GM23338 (cell line): ENCODE measurements around the gene LIN7C. TPM values are rescaled to one million over a fixed set of nuclear protein-coding genes. Genes with fewer than 3 reads are reported as not detected.

Experiments
- ATAC-seq: fragments of 200-7000 bp; cut with Tn5 transposase; 3 replicates; pipeline ENCODE4 v1.9.1; 2020
- DNase-seq: peaks from one replicate; pipeline ENCODE4 v3.0.0-alpha.2; 2015; ENCODE audit warnings: low spot score
- H2AFZ ChIP-seq: fragments of 200-600 bp; sonication (generic); 2 replicates; pipeline ENCODE4 v1.8.0; 2016; ENCODE audit warnings: antibody characterized with exemption, mild to moderate bottlenecking, moderate library complexity
- H3F3A ChIP-seq: fragments of 200-600 bp; sonication (generic); replicated peaks from 2 replicates; pipeline ENCODE4 v1.8.0; 2017; ENCODE audit warnings: antibody characterized with exemption, mixed run types, low read depth
- H3K27ac ChIP-seq: fragments of 200-600 bp; sonication (generic); 2 replicates; pipeline ENCODE4 v1.6.1; 2016; ENCODE audit warnings: low read depth
- H3K27me3 ChIP-seq: fragments of 200-600 bp; sonication (generic); 2 replicates; pipeline ENCODE4 v1.8.0; 2016; ENCODE audit warnings: mild to moderate bottlenecking, mixed run types, moderate library complexity; ENCODE audit not compliant: insufficient read depth
- H3K36me3 ChIP-seq: fragments of 200-600 bp; sonication (generic); 2 replicates; pipeline ENCODE4 v1.8.0; 2016; ENCODE audit warnings: mild to moderate bottlenecking; ENCODE audit not compliant: insufficient read depth
- H3K4me1 ChIP-seq: fragments of 200-600 bp; sonication (generic); 2 replicates; pipeline ENCODE4 v1.8.0; 2016; ENCODE audit warnings: mild to moderate bottlenecking, moderate library complexity; ENCODE audit not compliant: insufficient read depth
- H3K4me2 ChIP-seq: fragments of 200-600 bp; sonication (generic); 2 replicates; pipeline ENCODE4 v1.7.1; 2017; ENCODE audit warnings: mixed run types
- H3K4me3 ChIP-seq: fragments of 200-600 bp; sonication (generic); 2 replicates; pipeline ENCODE4 v1.6.1; 2016; ENCODE audit warnings: mixed run types
- H3K79me2 ChIP-seq: fragments of 200-600 bp; sonication (generic); replicated peaks from 2 replicates; pipeline ENCODE4 v1.8.0; 2017; ENCODE audit warnings: mild to moderate bottlenecking; ENCODE audit not compliant: insufficient read depth
- H3K9me2 ChIP-seq: fragments of 200-600 bp; sonication (generic); 2 replicates; pipeline ENCODE4 v1.8.0; 2017; ENCODE audit not compliant: insufficient read depth
- H4K20me1 ChIP-seq: fragments of 200-600 bp; sonication (generic); replicated peaks from 2 replicates; pipeline ENCODE4 v1.8.0; 2017; ENCODE audit warnings: mild to moderate bottlenecking; ENCODE audit not compliant: insufficient read depth
- H3K27ac Mint-ChIP-seq: 2 replicates; pipeline ENCODE4 v1.8.0; 2020; ENCODE audit warnings: inconsistent platforms, mild to moderate bottlenecking, moderate library complexity, mixed read lengths
- H3K27me3 Mint-ChIP-seq: 3 replicates; pipeline ENCODE4 v1.8.0; 2022; ENCODE audit warnings: low read depth, mild to moderate bottlenecking, moderate library complexity, mixed read lengths, inconsistent platforms; ENCODE audit not compliant: insufficient read depth, poor library complexity
- H3K36me3 Mint-ChIP-seq: 3 replicates; pipeline ENCODE4 v1.8.0; 2021; ENCODE audit warnings: low read depth, mild to moderate bottlenecking, inconsistent platforms, moderate library complexity, mixed read lengths
- H3K4me1 Mint-ChIP-seq: 3 replicates; pipeline ENCODE4 v1.8.0; 2020; ENCODE audit warnings: mild to moderate bottlenecking, inconsistent platforms, mixed read lengths
- H3K4me3 Mint-ChIP-seq: 3 replicates; pipeline ENCODE4 v1.8.0; 2021; ENCODE audit warnings: moderate library complexity, mild to moderate bottlenecking, inconsistent platforms, mixed read lengths
- H3K9me3 Mint-ChIP-seq: 3 replicates; pipeline ENCODE4 v1.8.0; 2020; ENCODE audit warnings: moderate library complexity, mild to moderate bottlenecking, inconsistent platforms, mixed read lengths
- JUNB ChIP-seq: IDR thresholded peaks from one replicate; pipeline ENCODE4 v1.6.1; 2016; ENCODE audit warnings: antibody characterized with exemption; ENCODE audit not compliant: unreplicated experiment
- NANOG ChIP-seq: IDR thresholded peaks from 2 replicates; pipeline ENCODE4 v1.6.1; 2016; ENCODE audit warnings: antibody characterized with exemption, borderline replicate concordance
- POLR2AphosphoS5 ChIP-seq: IDR thresholded peaks from 2 replicates; pipeline ENCODE4 v1.6.1; 2016; ENCODE audit warnings: antibody characterized with exemption, low read depth
- STAT1 ChIP-seq: IDR thresholded peaks from one replicate; pipeline ENCODE4 v1.6.1; 2016; ENCODE audit warnings: antibody characterized with exemption; ENCODE audit not compliant: unreplicated experiment
- ZNF114 ChIP-seq: fragments of 250-450 bp; sonication (Bioruptor Pico); IDR thresholded peaks from 2 replicates; pipeline ENCODE4 v1.5.0; 2020; ENCODE audit warnings: mild to moderate bottlenecking, moderate library complexity
- polyA plus RNA-seq: library from polyadenylated mRNA; unstranded; fragments of >200 nt; fragmentation: Nextera tagmentation; extraction: Ambion mirVana; gene quantifications from 2 replicates; pipeline ENCODE4 v1.2.1, GENCODE V29; 2016
- total RNA-seq: library from RNA; depleted of rRNA; stranded (reverse); fragments of >200 nt; shearing (Covaris generic); gene quantifications from 2 replicates; pipeline ENCODE4 v1.2.3, GENCODE V29; 2014
- TF ChIP-seq, protein P1 (sequence below): IDR thresholded peaks from one replicate; pipeline ENCODE4 v1.6.1; 2018; ENCODE audit warnings: antibody characterized with exemption; ENCODE audit not compliant: unreplicated experiment
- TF ChIP-seq, protein P2 (sequence below), 2 experiments: fragments of 200-600 bp in 1 of 2; sonication (generic) in 1 of 2; conservative IDR thresholded peaks; 2 replicates each; pipeline versions ENCODE4 v1.5.1 to v1.6.1; 2016 to 2017; ENCODE audit warnings: antibody characterized with exemption in 2 of 2, low read depth in 2 of 2, mild to moderate bottlenecking in 2 of 2, moderate library complexity in 1 of 2
- TF ChIP-seq, protein P3 (sequence below): fragments of 250-450 bp; sonication (Bioruptor Pico); IDR thresholded peaks from 2 replicates; pipeline ENCODE4 v1.5.0; 2020; ENCODE audit warnings: mild to moderate bottlenecking, moderate library complexity
- TF ChIP-seq, protein P4 (sequence below): IDR thresholded peaks from 2 replicates; pipeline ENCODE4 v1.6.1; 2016; ENCODE audit warnings: antibody characterized with exemption

Gene LIN7C
- total and polyA plus RNA-seq, 2 experiments from 2014 or later: 22.5 to 61.0 TPM

DNA sequence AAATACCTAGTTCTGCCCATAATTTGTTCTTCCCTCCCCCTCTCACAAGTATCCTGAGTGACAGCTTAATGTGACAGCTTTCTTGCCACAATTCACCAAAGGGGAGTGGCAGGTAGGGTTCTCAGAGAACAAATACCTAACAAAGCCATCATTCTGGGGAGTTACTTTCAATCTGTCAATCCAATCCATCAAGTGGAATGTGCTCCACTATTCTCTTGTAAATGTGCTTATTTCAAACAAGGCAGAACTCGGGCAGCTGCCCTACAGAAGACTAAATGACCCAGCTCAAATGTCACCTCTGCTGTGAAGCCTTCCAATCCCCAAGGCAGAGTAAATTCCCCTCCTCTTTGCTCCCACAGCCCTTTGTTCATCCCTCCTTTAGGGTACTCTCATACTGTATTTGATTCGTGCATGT lies 61.8 kb downstream of the LIN7C start:
- H3K4me3 Mint-ChIP-seq: peak overlapping the region; percentile 49
- H3K27ac ChIP-seq: peak overlapping the region; percentile 78

More for the DNA sequence above, 61.8 kb downstream of the LIN7C start:
- Mint-ChIP-seq H3K36me3 (no peaks in the 10 kb centered on the region; the same call in 2 of the 3 replicates), H3K9me3 (no peaks in the 10 kb centered on the region), H3K27me3 (peaks cover 4% of the 10 kb centered on the region), H3K4me1 (peaks cover 58% of the 10 kb centered on the region), H3K27ac (no peak overlapping the region)
- peaks cover 82% of the 10 kb centered on the region for H3K79me2 ChIP-seq
- H3K36me3 ChIP-seq: no peaks in the 10 kb centered on the region
- DNase-seq (peak; percentile 97), ATAC-seq (peak; percentile 91)
- TF ChIP-seq, protein P1, sequence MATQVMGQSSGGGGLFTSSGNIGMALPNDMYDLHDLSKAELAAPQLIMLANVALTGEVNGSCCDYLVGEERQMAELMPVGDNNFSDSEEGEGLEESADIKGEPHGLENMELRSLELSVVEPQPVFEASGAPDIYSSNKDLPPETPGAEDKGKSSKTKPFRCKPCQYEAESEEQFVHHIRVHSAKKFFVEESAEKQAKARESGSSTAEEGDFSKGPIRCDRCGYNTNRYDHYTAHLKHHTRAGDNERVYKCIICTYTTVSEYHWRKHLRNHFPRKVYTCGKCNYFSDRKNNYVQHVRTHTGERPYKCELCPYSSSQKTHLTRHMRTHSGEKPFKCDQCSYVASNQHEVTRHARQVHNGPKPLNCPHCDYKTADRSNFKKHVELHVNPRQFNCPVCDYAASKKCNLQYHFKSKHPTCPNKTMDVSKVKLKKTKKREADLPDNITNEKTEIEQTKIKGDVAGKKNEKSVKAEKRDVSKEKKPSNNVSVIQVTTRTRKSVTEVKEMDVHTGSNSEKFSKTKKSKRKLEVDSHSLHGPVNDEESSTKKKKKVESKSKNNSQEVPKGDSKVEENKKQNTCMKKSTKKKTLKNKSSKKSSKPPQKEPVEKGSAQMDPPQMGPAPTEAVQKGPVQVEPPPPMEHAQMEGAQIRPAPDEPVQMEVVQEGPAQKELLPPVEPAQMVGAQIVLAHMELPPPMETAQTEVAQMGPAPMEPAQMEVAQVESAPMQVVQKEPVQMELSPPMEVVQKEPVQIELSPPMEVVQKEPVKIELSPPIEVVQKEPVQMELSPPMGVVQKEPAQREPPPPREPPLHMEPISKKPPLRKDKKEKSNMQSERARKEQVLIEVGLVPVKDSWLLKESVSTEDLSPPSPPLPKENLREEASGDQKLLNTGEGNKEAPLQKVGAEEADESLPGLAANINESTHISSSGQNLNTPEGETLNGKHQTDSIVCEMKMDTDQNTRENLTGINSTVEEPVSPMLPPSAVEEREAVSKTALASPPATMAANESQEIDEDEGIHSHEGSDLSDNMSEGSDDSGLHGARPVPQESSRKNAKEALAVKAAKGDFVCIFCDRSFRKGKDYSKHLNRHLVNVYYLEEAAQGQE: no peak
- TF ChIP-seq, protein P2, sequence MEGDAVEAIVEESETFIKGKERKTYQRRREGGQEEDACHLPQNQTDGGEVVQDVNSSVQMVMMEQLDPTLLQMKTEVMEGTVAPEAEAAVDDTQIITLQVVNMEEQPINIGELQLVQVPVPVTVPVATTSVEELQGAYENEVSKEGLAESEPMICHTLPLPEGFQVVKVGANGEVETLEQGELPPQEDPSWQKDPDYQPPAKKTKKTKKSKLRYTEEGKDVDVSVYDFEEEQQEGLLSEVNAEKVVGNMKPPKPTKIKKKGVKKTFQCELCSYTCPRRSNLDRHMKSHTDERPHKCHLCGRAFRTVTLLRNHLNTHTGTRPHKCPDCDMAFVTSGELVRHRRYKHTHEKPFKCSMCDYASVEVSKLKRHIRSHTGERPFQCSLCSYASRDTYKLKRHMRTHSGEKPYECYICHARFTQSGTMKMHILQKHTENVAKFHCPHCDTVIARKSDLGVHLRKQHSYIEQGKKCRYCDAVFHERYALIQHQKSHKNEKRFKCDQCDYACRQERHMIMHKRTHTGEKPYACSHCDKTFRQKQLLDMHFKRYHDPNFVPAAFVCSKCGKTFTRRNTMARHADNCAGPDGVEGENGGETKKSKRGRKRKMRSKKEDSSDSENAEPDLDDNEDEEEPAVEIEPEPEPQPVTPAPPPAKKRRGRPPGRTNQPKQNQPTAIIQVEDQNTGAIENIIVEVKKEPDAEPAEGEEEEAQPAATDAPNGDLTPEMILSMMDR (conservative IDR thresholded peaks at IDR 0.05; ENCODE audit: low read depth in 2 of 2): 0 out of 4 replicates have a peak, but pooled peaks of 1 of the 2 experiments have one; percentile 0
- TF ChIP-seq, protein P3, sequence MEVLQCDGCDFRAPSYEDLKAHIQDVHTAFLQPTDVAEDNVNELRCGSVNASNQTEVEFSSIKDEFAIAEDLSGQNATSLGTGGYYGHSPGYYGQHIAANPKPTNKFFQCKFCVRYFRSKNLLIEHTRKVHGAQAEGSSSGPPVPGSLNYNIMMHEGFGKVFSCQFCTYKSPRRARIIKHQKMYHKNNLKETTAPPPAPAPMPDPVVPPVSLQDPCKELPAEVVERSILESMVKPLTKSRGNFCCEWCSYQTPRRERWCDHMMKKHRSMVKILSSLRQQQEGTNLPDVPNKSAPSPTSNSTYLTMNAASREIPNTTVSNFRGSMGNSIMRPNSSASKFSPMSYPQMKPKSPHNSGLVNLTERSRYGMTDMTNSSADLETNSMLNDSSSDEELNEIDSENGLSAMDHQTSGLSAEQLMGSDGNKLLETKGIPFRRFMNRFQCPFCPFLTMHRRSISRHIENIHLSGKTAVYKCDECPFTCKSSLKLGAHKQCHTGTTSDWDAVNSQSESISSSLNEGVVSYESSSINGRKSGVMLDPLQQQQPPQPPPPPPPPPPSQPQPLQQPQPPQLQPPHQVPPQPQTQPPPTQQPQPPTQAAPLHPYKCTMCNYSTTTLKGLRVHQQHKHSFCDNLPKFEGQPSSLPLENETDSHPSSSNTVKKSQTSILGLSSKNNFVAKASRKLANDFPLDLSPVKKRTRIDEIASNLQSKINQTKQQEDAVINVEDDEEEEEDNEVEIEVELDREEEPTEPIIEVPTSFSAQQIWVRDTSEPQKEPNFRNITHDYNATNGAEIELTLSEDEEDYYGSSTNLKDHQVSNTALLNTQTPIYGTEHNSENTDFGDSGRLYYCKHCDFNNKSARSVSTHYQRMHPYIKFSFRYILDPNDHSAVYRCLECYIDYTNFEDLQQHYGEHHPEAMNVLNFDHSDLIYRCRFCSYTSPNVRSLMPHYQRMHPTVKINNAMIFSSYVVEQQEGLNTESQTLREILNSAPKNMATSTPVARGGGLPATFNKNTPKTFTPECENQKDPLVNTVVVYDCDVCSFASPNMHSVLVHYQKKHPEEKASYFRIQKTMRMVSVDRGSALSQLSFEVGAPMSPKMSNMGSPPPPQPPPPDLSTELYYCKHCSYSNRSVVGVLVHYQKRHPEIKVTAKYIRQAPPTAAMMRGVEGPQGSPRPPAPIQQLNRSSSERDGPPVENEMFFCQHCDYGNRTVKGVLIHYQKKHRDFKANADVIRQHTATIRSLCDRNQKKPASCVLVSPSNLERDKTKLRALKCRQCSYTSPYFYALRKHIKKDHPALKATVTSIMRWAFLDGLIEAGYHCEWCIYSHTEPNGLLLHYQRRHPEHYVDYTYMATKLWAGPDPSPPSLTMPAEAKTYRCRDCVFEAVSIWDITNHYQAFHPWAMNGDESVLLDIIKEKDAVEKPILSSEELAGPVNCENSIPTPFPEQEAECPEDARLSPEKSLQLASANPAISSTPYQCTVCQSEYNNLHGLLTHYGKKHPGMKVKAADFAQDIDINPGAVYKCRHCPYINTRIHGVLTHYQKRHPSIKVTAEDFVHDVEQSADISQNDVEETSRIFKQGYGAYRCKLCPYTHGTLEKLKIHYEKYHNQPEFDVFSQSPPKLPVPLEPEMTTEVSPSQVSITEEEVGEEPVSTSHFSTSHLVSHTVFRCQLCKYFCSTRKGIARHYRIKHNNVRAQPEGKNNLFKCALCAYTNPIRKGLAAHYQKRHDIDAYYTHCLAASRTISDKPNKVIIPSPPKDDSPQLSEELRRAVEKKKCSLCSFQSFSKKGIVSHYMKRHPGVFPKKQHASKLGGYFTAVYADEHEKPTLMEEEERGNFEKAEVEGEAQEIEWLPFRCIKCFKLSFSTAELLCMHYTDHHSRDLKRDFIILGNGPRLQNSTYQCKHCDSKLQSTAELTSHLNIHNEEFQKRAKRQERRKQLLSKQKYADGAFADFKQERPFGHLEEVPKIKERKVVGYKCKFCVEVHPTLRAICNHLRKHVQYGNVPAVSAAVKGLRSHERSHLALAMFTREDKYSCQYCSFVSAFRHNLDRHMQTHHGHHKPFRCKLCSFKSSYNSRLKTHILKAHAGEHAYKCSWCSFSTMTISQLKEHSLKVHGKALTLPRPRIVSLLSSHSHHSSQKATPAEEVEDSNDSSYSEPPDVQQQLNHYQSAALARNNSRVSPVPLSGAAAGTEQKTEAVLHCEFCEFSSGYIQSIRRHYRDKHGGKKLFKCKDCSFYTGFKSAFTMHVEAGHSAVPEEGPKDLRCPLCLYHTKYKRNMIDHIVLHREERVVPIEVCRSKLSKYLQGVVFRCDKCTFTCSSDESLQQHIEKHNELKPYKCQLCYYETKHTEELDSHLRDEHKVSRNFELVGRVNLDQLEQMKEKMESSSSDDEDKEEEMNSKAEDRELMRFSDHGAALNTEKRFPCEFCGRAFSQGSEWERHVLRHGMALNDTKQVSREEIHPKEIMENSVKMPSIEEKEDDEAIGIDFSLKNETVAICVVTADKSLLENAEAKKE (CRISPR knock-in tag): no peak; the same call in 1 of the 2 replicates
- TF ChIP-seq JUNB (no peak), NANOG (peak; percentile 71), POLR2AphosphoS5 (no peak), STAT1 (no peak), ZNF114 (CRISPR knock-in tag) (no peak)
- TF ChIP-seq, protein P4, sequence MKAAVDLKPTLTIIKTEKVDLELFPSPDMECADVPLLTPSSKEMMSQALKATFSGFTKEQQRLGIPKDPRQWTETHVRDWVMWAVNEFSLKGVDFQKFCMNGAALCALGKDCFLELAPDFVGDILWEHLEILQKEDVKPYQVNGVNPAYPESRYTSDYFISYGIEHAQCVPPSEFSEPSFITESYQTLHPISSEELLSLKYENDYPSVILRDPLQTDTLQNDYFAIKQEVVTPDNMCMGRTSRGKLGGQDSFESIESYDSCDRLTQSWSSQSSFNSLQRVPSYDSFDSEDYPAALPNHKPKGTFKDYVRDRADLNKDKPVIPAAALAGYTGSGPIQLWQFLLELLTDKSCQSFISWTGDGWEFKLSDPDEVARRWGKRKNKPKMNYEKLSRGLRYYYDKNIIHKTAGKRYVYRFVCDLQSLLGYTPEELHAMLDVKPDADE: no peak
- H3F3A ChIP-seq: no peaks in the 10 kb centered on the region; the same call in 1 of the 2 replicates
- peak overlapping the region; percentile 56 for H3K4me2 ChIP-seq
- H3K4me1 ChIP-seq: peaks cover 60% of the 10 kb centered on the region
- no peaks in the 10 kb centered on the region for H3K9me2 ChIP-seq
- H4K20me1 ChIP-seq: no peaks in the 10 kb centered on the region
- H3K27me3 ChIP-seq: no peaks in the 10 kb centered on the region
- H2AFZ ChIP-seq: no peak overlapping the region
- H3K4me3 ChIP-seq: peak overlapping the region; percentile 35
